Transverse colon (tissue), 3 donors: ENCODE measurements around the gene ZNF324.

Experiments used
- CTCF ChIP-seq, 5 experiments: fragments of 200-600 bp in 3 of 5; fragments of 450-650 bp in 2 of 5; sonication (generic) in 3 of 5; IDR thresholded peaks; 1 replicate in 2 of 5; 2 replicates in 3 of 5; pipeline ENCODE4 v1.5.1; 2016 to 2017; ENCODE audit warnings: antibody characterized with exemption in 5 of 5, inconsistent platforms in 3 of 5, mild to moderate bottlenecking in 2 of 5, moderate library complexity in 1 of 5
- EP300 ChIP-seq: sonication (generic); formaldehyde crosslinking; IDR thresholded peaks from one replicate; pipeline ENCODE4 v1.6.1; 2017; ENCODE audit warnings: antibody characterized with exemption, low read depth
- POLR2A ChIP-seq: fragments of 450-650 bp; IDR thresholded peaks from one replicate; pipeline ENCODE4 v1.6.1; 2016; ENCODE audit warnings: antibody characterized with exemption, mild to moderate bottlenecking, moderate library complexity

- TF ChIP-seq CTCF (IDR thresholded peaks at IDR 0.05) (no peak), POLR2A (no peak), EP300 (no peak)
Observed at GRCh38 chr19:58480481-58480830, 13.6 kb downstream of the ZNF324 start.
